ENCODE measurements around the gene DCTN1. TPM values are rescaled to one million over a fixed set of nuclear protein-coding genes. Genes with fewer than 3 reads are reported as not detected.
"Not testable (repeated sequence)": the region's sequence is repeated elsewhere in the genome, so short reads cannot be mapped to it uniquely, and the experiment has no call there.

Gene DCTN1
- total RNA-seq, 4 donors from 2014 or later, result 85.3 to 191 (median 121) TPM

DNA sequence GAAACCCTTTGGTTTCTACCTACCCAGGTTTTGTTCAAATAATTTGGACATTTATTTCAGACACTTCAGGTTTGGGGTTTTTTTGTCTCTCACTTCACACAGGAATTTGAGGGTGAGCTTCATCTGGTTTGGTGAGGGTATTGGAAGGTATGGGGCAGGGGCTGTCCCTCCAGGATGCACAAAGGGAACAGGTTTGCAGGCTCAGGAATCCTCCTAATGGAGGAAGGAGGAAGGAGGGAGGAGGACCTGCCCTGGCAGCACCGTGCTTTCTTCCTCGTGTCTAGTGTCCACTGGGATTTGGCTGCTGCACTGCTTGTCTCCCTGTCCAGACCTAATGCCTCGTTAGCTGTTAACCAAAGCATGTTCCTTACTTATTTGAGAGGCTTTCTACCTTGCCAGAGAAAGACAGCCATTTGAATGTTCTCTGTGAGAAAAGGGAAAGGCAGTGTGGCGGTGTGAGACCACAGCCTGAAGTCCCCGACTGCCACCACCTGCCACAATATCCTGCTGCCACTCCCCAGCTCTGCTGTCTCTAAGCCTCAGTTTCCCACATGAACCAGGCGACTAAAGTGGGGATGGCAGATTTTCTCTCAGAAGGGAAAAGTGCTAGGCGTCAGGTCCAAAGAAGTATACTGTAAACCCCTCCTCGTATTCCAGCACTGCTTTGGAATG, 34.7 kb downstream of the DCTN1 start:
- TF ChIP-seq POLR2A (IDR thresholded peaks at IDR 0.05), result no peak
- TF ChIP-seq, protein P1, sequence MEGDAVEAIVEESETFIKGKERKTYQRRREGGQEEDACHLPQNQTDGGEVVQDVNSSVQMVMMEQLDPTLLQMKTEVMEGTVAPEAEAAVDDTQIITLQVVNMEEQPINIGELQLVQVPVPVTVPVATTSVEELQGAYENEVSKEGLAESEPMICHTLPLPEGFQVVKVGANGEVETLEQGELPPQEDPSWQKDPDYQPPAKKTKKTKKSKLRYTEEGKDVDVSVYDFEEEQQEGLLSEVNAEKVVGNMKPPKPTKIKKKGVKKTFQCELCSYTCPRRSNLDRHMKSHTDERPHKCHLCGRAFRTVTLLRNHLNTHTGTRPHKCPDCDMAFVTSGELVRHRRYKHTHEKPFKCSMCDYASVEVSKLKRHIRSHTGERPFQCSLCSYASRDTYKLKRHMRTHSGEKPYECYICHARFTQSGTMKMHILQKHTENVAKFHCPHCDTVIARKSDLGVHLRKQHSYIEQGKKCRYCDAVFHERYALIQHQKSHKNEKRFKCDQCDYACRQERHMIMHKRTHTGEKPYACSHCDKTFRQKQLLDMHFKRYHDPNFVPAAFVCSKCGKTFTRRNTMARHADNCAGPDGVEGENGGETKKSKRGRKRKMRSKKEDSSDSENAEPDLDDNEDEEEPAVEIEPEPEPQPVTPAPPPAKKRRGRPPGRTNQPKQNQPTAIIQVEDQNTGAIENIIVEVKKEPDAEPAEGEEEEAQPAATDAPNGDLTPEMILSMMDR (IDR thresholded peaks at IDR 0.05), result no peak
- Histone ChIP-seq H3K27me3 (no peaks in the 10 kb centered on the region), H3K4me1 (no peaks in the 10 kb centered on the region), H3K27ac (no peak overlapping the region), H3K4me3 (no peak overlapping the region), H3K36me3 (no peaks in the 10 kb centered on the region), H3K9me3 (no peaks in the 10 kb centered on the region)
- no peak for DNase-seq

DNA sequence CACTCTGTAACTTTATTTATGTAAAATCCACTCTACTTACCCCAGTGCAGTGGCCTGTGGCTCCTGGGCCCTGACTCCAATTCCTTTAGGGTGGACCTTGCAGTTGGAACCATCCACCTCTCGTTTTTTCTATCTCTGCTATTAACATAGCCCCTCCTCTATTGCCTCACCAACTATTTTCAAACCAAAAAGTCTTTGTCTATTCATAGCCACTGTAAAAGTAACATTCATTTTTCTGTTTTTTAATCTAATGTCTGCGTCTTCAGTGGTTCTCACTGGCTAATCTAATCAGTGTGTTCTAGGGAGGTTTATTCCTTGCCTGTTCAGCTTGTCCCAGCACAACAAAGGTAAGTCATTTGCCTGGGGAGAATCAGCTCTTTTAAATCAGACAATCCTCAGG, 36.8 kb downstream of the DCTN1 start, which contains the start of gene SLC4A5:
SLC4A5 (minus strand) TSS at position 101 of the 400 bp plus-strand sequence. CDS start 28,393 bp downstream, outside the sequence.
- TF ChIP-seq, protein P1 (IDR thresholded peaks at IDR 0.05), result no peak
- no peak for TF ChIP-seq POLR2A (IDR thresholded peaks at IDR 0.05)
- Histone ChIP-seq H3K36me3 (no peaks in the 10 kb centered on the region), H3K27ac (no peak within 1 kb of the TSS), H3K27me3 (no peaks in the 10 kb centered on the region), H3K4me1 (no peaks in the 10 kb centered on the region), H3K9me3 (no peaks in the 10 kb centered on the region), H3K4me3 (no peak within 1 kb of the TSS)
- no peak for DNase-seq

DNA sequence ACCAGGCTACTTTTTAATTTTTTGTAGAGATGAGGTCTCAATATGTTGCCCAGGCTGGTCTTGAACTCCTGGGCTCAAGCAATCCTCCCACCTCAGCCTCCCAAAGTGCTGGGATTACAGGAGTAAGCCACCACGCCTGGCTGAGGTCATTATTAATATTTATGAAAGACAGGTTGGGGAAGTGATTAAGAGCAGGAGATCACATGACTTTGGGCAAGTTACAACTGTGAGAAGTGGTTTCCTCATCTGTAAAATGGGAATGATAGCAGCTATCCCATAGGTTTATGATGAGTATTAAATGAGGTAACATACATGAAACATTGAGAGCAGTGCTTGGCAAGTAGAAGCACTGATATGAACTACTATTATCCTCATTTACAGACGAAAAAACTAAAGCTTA, 43.9 kb downstream of the DCTN1 start:
- not testable (repeated sequence) for H3K9me3 ChIP-seq, H3K27me3 ChIP-seq, H3K36me3 ChIP-seq, H3K4me1 ChIP-seq, DNase-seq, H3K27ac ChIP-seq, H3K4me3 ChIP-seq

DNA sequence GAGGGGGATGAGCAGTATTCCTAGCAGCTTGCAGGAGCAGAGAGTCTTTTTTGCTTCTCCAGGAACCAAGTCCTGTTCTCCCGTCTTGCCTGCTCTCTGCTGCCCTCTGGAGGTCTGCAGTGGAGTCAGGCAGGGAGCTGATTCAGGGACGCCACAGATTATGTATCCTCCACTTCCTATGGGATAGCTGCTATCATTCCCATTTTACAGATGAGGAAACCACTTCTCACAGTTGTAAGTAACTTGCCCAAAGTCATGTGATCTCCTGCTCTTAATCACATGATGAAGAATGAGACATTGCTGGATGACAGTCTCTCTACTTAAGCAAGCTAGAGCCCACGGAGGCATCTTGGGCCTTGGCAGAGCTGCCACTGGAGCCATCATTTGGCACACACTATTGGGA, 45.2 kb downstream of the DCTN1 start:
- H3K27me3 ChIP-seq, result no peaks in the 10 kb centered on the region
- no peak overlapping the region for H3K27ac ChIP-seq
- peak; percentile 74 to 91 (median 81) for DNase-seq
- no peak overlapping the region for H3K4me3 ChIP-seq
- TF ChIP-seq POLR2A (IDR thresholded peaks at IDR 0.05), result no peak
- TF ChIP-seq, protein P1 (IDR thresholded peaks at IDR 0.05), result peak; percentile 64 to 96 (median 88)
- no peaks in the 10 kb centered on the region for H3K4me1 ChIP-seq
- H3K9me3 ChIP-seq, result no peaks in the 10 kb centered on the region
- H3K36me3 ChIP-seq, result peaks cover 0 to 7% (median 0%) of the 10 kb centered on the region in 3 donors

DNA sequence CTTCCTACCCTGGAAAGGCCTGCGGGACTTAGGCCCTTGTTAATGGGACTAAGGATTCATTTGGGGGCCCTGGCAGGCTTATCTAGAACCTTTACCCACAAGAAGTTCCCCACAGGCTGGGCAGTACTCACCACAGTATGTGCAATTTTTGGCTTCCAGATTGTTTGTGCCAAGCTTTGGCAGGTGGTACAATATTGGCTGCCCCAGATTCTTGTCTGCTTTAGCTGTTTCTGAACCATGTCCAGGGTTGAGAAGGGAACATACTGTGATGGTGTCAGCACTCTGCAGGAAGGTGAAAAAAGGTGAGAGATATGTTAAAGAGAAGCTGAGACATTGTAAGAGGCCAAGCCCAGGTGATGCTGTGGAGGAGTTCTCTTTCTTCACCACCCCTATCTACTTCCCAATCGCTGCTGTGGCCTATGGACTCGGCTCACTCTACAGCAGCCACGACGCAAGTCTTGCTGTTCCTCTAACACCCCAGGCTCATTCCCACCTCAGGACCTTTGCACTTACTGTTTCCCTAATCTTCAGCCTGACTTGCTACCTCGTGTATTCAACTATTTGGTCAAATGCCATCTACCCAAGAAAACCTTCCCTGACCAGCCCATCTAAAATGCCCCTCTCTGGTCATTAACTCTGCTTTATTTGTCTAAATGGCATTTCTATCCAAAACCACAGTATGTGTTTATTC, 46.1 kb downstream of the DCTN1 start:
- TF ChIP-seq, protein P1 (IDR thresholded peaks at IDR 0.05), result no peak
- no peak for TF ChIP-seq POLR2A (IDR thresholded peaks at IDR 0.05)
- H3K27me3 ChIP-seq, result no peaks in the 10 kb centered on the region
- H3K4me3 ChIP-seq, result no peak overlapping the region
- H3K9me3 ChIP-seq, result no peaks in the 10 kb centered on the region
- H3K27ac ChIP-seq, result no peak overlapping the region
- peaks cover 0 to 7% (median 0%) of the 10 kb centered on the region in 3 donors for H3K36me3 ChIP-seq
- DNase-seq, result no peak
- H3K4me1 ChIP-seq, result no peaks in the 10 kb centered on the region

DNA sequence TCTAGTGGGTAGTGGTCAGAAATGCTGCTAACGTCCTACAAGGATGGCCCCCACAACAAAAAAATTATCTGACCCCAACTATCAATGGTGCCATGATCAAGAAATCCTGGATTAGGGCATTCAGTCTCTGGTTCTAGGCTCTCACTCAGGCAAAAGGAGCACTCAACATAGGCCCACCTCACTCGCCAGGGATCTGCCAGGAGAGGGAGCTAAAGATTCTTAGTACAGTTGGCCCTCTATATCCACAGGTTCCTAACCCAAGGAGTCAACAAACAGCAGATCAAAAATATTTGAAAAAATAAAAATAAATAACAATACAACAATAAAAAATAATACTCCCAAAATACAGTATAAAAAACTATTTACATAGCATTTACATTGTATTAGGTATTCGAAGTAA, 46.9 kb downstream of the DCTN1 start:
- H3K9me3 ChIP-seq, result no peaks in the 10 kb centered on the region
- no peak overlapping the region for H3K4me3 ChIP-seq
- H3K36me3 ChIP-seq, result peaks cover 0 to 7% (median 0%) of the 10 kb centered on the region in 3 donors
- no peaks in the 10 kb centered on the region for H3K4me1 ChIP-seq
- peak in 1 of 3 donors; percentile 49 for DNase-seq
- TF ChIP-seq POLR2A (IDR thresholded peaks at IDR 0.05), result no peak
- TF ChIP-seq, protein P1 (IDR thresholded peaks at IDR 0.05), result peak in 3 of 6 experiments; percentile 33 to 39 (median 35)
- no peaks in the 10 kb centered on the region for H3K27me3 ChIP-seq
- no peak overlapping the region for H3K27ac ChIP-seq

Measured in Peyer's patch (tissue), 4 donors.